GM12892 (cell line): ENCODE data around the gene ARMH4.

Source experiments
- DNase-seq: peaks from one replicate; pipeline ENCODE4 v3.0.0; 2011; ENCODE audit not compliant: insufficient read length
- FAIRE-seq: peaks from 2 replicates; lab custom pipeline; 2011; peaks lifted over from hg19 to GRCh38; lab: Jason Lieb, UNC
- POLR2A ChIP-seq: IDR thresholded peaks from 2 replicates; pipeline ENCODE4 v1.6.1; 2011; ENCODE audit warnings: low read depth, low read length, control low read depth
- POLR2AphosphoS5 ChIP-seq: IDR thresholded peaks from 2 replicates; pipeline ENCODE4 v1.6.1; 2011; ENCODE audit warnings: low read depth, low read length, control low read depth
- TAF1 ChIP-seq: IDR thresholded peaks from 2 replicates; pipeline ENCODE4 v1.6.1; 2011; ENCODE audit warnings: low read depth, mild to moderate bottlenecking, control low read depth, low read length, borderline replicate concordance

Gene ARMH4

GRCh38 chr14:58059126-58059525 lies 92.9 kb downstream of the ARMH4 start:
- TF ChIP-seq TAF1: no peak
- no peak for TF ChIP-seq POLR2AphosphoS5
- TF ChIP-seq POLR2A: no peak
- FAIRE-seq (no peak), DNase-seq (no peak)

GRCh38 chr14:58055497-58056010 lies 96.5 kb downstream of the ARMH4 start:
- FAIRE-seq: no peak
- TF ChIP-seq POLR2AphosphoS5 (no peak), TAF1 (no peak), POLR2A (no peak)
- DNase-seq: no peak

DNA sequence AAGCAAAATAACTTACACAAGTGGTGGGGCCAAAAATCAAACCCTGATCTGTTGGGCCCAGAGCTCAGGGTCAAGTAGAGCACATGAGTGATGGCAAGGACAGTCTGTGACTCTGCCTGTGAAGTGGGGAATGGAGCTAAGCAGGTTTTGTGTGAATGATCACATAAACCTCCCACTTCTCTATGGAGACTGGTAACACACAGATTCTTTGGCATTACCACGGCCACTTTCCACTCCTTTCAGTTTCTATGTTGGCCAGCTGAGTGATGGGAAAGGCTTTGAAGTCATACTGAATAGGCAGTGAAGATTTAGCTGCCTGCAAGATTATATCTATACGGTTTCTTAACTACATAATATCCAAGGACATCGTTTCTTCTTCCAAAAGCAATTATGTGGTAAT lies 97.9 kb downstream of the ARMH4 start:
- no peak for DNase-seq
- FAIRE-seq: no peak
- TF ChIP-seq POLR2AphosphoS5 (no peak), POLR2A (no peak), TAF1 (no peak)

- no peak for TF ChIP-seq POLR2AphosphoS5
- TF ChIP-seq POLR2A: no peak
- no peak for TF ChIP-seq TAF1
- DNase-seq: no peak
- no peak for FAIRE-seq
Observed at GRCh38 chr14:58048219-58048618, 103.8 kb downstream of the ARMH4 start.

DNA sequence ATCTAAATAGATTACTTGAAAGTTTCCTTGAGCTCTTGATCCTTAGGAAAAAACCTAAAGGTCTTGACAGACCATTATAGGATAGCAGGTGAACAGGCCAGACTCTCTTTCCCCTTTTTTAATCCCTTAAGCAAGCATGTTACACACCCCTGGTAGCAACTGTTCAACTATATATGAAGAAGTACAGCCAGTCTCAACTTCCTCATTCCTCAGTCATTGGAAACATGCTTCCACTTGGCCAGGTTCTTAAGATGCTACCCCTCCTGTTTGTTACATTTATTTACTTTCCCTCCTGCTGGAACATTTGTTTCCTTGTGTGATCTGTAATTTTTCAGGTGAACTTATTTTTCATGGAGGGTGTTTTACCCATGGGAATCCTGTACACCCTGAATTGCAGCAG lies 124.1 kb downstream of the ARMH4 start:
- DNase-seq: no peak
- no peak for TF ChIP-seq POLR2A
- TF ChIP-seq POLR2AphosphoS5: no peak
- no peak for TF ChIP-seq TAF1
- FAIRE-seq: no peak

DNA sequence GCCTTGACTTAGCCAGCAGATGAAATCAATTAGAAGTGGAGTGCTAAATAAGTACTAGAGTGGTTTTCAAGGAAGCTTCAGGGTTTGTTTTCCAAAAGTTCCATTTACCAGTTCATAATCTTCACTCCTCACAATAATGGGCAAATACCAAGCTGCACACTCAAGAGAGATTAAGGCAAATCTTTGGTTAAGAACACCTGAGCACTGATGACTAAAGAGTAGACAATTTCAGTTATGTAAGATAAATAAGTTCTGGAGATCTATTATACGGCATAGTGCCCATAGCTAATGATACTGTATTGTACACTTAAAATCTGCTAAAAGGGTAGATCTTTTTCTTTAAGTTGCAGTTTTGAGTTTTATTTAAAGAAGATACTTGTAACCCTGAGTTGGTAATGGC lies 125.0 kb downstream of the ARMH4 start:
- FAIRE-seq (no peak), DNase-seq (no peak)
- TF ChIP-seq POLR2A (no peak), TAF1 (no peak), POLR2AphosphoS5 (no peak)

- no peak for DNase-seq
- FAIRE-seq: no peak
- TF ChIP-seq POLR2A: no peak
- TF ChIP-seq POLR2AphosphoS5: no peak
- TF ChIP-seq TAF1: no peak
Observed at GRCh38 chr14:58026219-58026618, 125.8 kb downstream of the ARMH4 start.

DNA sequence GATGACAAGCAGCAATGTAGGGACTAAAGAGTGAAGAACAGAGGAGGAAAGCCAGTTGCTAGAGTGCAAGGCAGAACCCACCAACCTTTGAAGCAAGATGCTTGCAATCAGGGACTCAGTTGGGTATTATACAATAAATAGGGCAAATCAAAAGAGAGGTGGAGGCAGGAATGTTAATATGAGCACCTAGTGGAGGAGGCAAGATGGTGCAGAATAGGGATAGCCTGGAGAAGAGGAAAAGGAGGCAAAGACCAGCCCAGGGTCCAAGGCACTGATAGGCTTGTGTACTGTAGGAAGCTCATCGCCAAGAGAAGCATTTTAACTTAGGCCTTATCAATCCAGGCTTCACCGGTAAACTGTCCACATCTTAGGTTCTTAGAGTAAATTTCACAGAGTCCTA lies 137.2 kb downstream of the ARMH4 start:
- no peak for TF ChIP-seq TAF1
- no peak for TF ChIP-seq POLR2A
- no peak for TF ChIP-seq POLR2AphosphoS5
- FAIRE-seq (no peak), DNase-seq (no peak)

GRCh38 chr14:58002618-58003017 lies 149.4 kb downstream of the ARMH4 start:
- FAIRE-seq (no peak), DNase-seq (no peak)
- TF ChIP-seq TAF1: no peak
- no peak for TF ChIP-seq POLR2AphosphoS5
- TF ChIP-seq POLR2A: no peak

DNA sequence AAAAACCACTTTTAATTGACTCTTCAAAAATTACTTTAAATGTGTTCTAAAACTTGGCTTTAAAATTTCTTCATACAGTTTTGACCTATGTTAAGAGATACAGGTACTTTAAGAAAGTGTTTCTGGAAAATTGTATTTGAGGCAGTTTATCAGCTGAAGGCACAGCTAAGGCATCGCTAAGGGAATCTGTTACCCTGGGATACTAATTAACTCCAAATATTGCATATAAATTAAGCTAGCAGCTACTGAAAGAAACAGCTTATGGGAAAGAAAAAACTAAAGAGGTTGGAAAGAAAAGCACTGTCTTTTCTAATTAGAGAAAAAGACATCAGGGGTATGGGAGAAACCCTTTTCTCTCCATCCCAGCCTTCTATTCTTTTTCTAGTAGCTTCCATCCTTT lies 152.0 kb downstream of the ARMH4 start:
- TF ChIP-seq POLR2A (no peak), TAF1 (no peak), POLR2AphosphoS5 (no peak)
- FAIRE-seq (no peak), DNase-seq (no peak)

DNA sequence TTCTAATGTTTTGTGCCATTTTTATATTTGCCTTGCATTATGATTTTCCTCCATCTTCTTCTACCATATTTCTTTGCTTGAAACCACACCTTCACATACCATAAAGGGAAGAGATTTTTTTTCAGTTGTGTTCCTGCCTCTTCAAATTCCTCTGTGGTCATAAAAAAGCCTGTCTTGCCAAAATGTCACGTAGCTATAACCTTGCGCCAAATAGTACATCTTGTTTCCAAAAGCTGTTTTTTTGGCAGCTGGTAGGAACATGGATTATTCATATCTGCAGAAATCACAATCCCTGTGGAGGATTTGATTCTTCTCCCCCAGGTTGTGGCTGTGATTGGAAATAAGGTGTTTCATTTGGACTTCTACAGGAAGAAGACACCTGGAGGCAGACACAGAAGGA lies 152.5 kb downstream of the ARMH4 start:
- no peak for DNase-seq
- TF ChIP-seq POLR2AphosphoS5 (no peak), POLR2A (no peak), TAF1 (no peak)
- no peak for FAIRE-seq

DNA sequence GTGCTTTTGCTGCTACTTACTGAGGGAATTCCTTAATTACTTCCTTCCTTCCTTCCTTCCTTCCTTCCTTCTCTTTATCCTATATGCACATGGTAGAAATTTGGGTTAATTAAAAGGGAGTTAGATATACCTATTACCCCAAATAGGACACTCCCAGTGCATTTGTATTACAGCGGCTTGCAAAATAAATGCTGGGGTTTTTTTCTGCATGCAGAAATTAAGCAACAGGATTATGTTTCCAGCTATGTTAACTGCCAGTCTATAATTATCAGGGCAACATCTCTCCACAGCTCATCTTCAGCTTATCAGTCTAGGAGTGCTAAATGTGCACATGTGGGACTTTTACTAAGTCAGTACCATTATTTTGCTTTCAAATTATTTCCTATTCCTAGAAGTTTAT lies 153.2 kb downstream of the ARMH4 start:
- DNase-seq (no peak), FAIRE-seq (no peak)
- no peak for TF ChIP-seq POLR2A
- no peak for TF ChIP-seq POLR2AphosphoS5

DNA sequence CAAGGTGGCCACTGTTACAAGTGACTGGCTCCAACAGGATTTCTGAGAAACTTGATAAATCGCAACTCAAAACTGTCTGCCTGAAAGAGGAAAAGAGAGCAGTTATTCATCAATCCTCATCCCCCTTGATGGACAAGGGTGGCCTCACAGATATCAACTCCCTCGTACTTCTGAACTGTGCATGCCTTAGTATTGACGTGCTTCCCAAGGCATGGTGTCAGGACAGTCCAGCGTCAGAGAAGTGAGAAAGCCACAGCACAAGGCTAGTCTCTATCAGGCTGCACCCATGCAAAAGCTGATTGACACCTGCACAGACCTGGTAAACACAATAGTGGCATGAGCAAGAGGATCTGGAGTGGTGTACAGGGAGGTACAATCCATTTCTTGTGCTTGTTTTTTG lies 160.7 kb downstream of the ARMH4 start:
- TF ChIP-seq TAF1 (no peak), POLR2A (no peak), POLR2AphosphoS5 (no peak)
- DNase-seq (no peak), FAIRE-seq (no peak)

DNA sequence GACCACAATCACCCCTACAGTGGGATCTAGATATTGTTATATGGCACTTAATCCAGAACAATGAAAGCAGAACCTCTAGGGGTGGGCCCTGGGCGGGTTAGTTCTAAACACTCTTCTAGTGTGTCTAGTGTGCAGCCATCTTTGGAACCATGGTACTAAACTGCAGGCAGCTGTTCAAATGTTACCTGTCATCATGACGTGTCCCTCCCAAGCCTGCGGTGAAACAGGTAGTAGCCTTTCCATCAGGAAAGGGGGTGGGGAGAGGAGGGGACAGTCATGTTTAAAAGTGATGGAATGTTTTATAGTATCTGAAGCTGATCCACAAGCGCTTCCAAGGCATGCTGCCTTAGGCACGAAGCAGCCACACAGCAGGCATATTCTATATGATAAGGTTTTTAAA lies 163.6 kb downstream of the ARMH4 start:
- no peak for FAIRE-seq

More for the DNA sequence above, 163.6 kb downstream of the ARMH4 start:
- TF ChIP-seq TAF1 (no peak), POLR2A (no peak), POLR2AphosphoS5 (no peak)
- DNase-seq: no peak
